Panc1 (cell line): ENCODE measurements around the gene TBCD.

Experiments used
- POLR2AphosphoS5 ChIP-seq: IDR thresholded peaks from 2 replicates; pipeline ENCODE4 v1.6.1; 2012; ENCODE audit warnings: mild to moderate bottlenecking, low read depth, low read length, moderate library complexity
- TF ChIP-seq, protein P1 (sequence below): fragments of 450-650 bp; IDR thresholded peaks from 2 replicates; pipeline ENCODE4 v1.5.1; 2017; ENCODE audit warnings: mild to moderate bottlenecking

DNA sequence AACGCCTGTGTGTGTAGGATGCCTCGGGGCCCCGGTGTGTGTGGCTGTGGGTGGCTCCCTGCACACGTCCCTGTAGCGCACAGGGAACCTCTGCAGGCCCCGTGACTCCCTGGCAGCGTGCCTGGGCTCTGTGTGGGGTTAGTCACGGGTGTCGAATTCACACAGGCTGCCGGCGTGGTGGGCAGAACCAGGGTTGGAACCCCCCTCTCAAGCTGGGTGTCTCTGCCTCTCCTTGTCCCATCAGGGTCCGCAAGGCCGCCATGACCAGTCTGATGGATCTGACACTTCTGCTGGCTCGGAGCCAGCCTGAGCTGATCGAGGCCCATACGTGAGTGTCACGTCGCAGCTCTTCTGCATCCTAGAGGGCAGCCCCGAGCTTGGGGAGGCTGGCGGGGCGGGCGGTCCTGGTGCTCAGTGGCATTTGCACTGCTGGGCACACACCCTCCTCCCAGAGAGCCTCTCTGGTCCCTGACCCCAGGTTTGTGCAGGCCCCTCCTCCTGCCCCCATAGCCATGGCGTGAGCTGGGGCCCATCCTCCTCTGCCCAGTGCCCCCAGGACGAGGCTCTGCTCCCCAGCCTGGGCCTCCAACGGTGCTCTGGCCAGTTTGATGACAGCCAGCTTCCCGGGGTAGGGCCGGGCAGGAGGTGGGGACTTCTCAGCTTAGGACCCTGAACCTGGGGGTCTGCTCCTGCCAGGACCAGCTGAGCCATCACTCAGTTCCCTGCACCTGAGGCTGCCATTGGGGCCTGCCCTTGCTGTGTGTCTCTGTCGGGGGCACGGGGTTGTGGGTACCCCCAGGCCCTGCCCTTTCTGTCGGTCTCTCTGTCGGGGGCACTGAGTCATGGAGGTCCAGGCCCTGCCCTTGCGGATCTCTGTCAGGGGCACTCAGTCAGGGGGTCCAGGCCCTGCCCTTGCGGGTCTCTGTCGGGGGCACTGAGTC, 176.1 kb downstream of the TBCD start:
- TF ChIP-seq, protein P1, sequence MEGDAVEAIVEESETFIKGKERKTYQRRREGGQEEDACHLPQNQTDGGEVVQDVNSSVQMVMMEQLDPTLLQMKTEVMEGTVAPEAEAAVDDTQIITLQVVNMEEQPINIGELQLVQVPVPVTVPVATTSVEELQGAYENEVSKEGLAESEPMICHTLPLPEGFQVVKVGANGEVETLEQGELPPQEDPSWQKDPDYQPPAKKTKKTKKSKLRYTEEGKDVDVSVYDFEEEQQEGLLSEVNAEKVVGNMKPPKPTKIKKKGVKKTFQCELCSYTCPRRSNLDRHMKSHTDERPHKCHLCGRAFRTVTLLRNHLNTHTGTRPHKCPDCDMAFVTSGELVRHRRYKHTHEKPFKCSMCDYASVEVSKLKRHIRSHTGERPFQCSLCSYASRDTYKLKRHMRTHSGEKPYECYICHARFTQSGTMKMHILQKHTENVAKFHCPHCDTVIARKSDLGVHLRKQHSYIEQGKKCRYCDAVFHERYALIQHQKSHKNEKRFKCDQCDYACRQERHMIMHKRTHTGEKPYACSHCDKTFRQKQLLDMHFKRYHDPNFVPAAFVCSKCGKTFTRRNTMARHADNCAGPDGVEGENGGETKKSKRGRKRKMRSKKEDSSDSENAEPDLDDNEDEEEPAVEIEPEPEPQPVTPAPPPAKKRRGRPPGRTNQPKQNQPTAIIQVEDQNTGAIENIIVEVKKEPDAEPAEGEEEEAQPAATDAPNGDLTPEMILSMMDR: no peak
- no peak for TF ChIP-seq POLR2AphosphoS5
